BE2C (cell line): ENCODE results near the gene CFAP97D2.

ENCODE experiments used
- DNase-seq: peaks from one replicate; pipeline ENCODE4 v3.0.0-alpha.2; 2020
- H3K27me3 ChIP-seq: fragments of 250-450 bp; sonication (Bioruptor Pico); 2 replicates; pipeline ENCODE4 v1.5.1; 2020; ENCODE audit warnings: mild to moderate bottlenecking
- H3K36me3 ChIP-seq: fragments of 250-450 bp; sonication (Bioruptor Pico); 2 replicates; pipeline ENCODE4 v1.5.1; 2020; ENCODE audit warnings: mild to moderate bottlenecking
- H3K4me1 ChIP-seq: fragments of 250-450 bp; sonication (Bioruptor Pico); 2 replicates; pipeline ENCODE4 v1.5.1; 2020
- H3K4me3 ChIP-seq: 2 replicates; pipeline ENCODE4 v1.5.1; 2011; ENCODE audit warnings: low read depth, low read length
- H3K9me3 ChIP-seq: fragments of 250-450 bp; sonication (Bioruptor Pico); 2 replicates; pipeline ENCODE4 v1.5.1; 2020
- TF ChIP-seq, protein P1 (sequence below): IDR thresholded peaks from 2 replicates; pipeline ENCODE4 v1.5.1; 2012; ENCODE audit warnings: mild to moderate bottlenecking, low read depth, low read length

CFAP97D2 gene

GRCh38 chr13:114211446-114212157, 32.5 kb downstream of the CFAP97D2 start:
- Histone ChIP-seq H3K36me3 (no peaks in the 10 kb centered on the region), H3K4me1 (no peaks in the 10 kb centered on the region), H3K27me3 (peaks cover 6% of the 10 kb centered on the region; the same call in 1 of the 2 replicates), H3K9me3 (0 out of 2 replicates have a peak, but pooled peaks cover 3% of the 10 kb centered on the region), H3K4me3 (no peak overlapping the region)
- DNase-seq: no peak
- TF ChIP-seq, protein P1, sequence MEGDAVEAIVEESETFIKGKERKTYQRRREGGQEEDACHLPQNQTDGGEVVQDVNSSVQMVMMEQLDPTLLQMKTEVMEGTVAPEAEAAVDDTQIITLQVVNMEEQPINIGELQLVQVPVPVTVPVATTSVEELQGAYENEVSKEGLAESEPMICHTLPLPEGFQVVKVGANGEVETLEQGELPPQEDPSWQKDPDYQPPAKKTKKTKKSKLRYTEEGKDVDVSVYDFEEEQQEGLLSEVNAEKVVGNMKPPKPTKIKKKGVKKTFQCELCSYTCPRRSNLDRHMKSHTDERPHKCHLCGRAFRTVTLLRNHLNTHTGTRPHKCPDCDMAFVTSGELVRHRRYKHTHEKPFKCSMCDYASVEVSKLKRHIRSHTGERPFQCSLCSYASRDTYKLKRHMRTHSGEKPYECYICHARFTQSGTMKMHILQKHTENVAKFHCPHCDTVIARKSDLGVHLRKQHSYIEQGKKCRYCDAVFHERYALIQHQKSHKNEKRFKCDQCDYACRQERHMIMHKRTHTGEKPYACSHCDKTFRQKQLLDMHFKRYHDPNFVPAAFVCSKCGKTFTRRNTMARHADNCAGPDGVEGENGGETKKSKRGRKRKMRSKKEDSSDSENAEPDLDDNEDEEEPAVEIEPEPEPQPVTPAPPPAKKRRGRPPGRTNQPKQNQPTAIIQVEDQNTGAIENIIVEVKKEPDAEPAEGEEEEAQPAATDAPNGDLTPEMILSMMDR: no peak

DNA sequence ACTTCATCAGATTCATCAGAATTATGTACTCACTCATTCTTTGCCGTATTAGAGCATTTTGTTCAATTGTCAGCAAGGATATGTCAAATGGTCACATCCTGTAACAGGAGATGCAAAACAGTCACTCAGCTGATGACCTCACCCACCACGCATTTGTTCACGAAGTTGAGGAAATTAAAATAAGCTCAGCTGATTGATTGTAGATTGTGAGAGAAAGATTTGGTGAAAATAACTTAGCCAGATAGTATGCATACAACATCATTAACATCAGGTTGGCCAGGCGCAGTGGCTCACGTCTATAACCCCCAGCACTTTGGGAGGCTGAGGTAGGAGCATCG, 33.1 kb downstream of the CFAP97D2 start:
- Histone ChIP-seq H3K9me3 (no peaks in the 10 kb centered on the region), H3K4me1 (no peaks in the 10 kb centered on the region), H3K4me3 (no peak overlapping the region), H3K27me3 (peaks cover 6% of the 10 kb centered on the region; the same call in 1 of the 2 replicates), H3K36me3 (no peaks in the 10 kb centered on the region)
- DNase-seq: no peak
- TF ChIP-seq, protein P1: no peak

DNA sequence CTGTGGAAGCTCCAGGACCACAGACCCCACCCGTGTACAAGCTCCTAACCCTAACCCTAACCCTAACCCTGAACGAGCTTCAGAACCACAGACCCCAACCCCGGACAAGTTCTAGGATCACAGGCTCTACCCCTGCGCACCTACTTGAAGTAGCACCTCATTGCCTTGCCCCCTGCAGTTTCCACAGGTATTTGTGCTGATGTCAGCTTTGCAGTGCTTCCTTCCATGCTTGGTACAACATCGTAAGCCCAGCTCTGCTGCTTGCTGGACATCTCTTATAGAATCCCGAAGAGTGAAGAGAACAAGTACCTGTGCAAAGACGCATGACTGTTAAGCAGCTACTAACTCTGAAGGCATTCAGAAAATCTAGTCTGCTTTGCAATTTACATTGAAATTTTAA, 34.9 kb downstream of the CFAP97D2 start:
- Histone ChIP-seq H3K9me3 (no peaks in the 10 kb centered on the region), H3K27me3 (peaks cover 6% of the 10 kb centered on the region; the same call in 1 of the 2 replicates)
- TF ChIP-seq, protein P1: no peak

GRCh38 chr13:114219392-114219791, 40.3 kb downstream of the CFAP97D2 start:
- no peak overlapping the region for H3K4me3 ChIP-seq
- TF ChIP-seq, protein P1: no peak
- H3K4me1 ChIP-seq: no peaks in the 10 kb centered on the region
- H3K27me3 ChIP-seq: peaks cover 5% of the 10 kb centered on the region; the same call in 1 of the 2 replicates
- H3K9me3 ChIP-seq: no peaks in the 10 kb centered on the region
- DNase-seq: no peak
- no peaks in the 10 kb centered on the region for H3K36me3 ChIP-seq

More for the DNA sequence above, 34.9 kb downstream of the CFAP97D2 start:
- Histone ChIP-seq H3K4me3 (no peak overlapping the region), H3K36me3 (no peaks in the 10 kb centered on the region), H3K4me1 (no peaks in the 10 kb centered on the region)
- DNase-seq: no peak

DNA sequence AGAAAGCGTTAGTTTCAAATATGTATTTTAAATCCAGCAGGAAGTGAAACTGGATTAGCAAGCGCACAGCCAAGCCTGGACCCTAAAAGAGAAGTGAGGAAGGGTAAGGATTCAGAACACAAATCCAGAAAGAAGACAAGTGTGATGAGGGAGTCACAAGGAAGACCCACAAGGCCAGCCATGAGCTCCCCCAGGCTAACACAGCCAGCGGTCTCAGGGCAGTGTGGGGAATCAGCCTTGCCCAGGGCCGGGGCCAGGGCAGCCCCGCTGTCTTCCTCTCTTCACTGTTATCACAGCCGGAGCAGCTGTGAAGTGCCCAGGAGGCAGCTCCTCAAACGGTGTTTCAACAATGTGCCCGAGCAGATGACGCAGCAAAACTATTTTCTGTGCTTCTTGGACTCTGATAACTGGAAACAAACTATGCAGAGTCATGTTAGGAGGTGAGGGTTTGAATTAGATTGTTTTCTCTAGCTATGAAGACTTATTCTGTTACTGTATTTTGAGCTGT, 43.5 kb downstream of the CFAP97D2 start:
- Histone ChIP-seq H3K27me3 (no peaks in the 10 kb centered on the region), H3K9me3 (no peaks in the 10 kb centered on the region), H3K4me1 (no peaks in the 10 kb centered on the region), H3K36me3 (no peaks in the 10 kb centered on the region), H3K4me3 (no peak overlapping the region)
- TF ChIP-seq, protein P1: no peak
- DNase-seq: no peak

DNA sequence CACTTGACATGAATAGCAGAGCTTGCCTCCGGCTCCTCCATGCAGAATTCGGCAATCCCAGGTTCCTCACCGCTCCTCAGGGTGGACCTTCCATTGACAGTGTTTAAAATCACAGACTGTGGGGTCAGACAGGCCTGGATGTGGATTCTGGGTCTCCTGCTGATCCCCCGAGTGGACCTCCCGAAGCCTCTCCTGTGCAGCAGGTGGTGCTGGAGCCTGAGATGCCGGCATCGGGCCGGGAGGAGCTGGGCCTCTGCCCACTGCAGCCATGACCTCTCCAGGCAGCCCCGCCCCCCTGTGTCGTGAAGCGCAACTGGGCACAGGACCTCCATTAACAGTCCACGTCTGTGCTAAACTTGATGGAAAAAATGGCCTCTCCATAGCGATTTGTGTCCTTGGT, 45.1 kb downstream of the CFAP97D2 start:
- Histone ChIP-seq H3K9me3 (no peaks in the 10 kb centered on the region), H3K4me1 (no peaks in the 10 kb centered on the region)

More for the DNA sequence above, 45.1 kb downstream of the CFAP97D2 start:
- H3K27me3 ChIP-seq: peaks cover 10% of the 10 kb centered on the region
- H3K4me3 ChIP-seq: no peak overlapping the region
- DNase-seq: no peak
- no peaks in the 10 kb centered on the region for H3K36me3 ChIP-seq
- TF ChIP-seq, protein P1: no peak
